GM15510 (cell line): Measurements from ENCODE around the gene MEGF10.

Experiments used
- POLR2A ChIP-seq: IDR thresholded peaks from 3 replicates; pipeline ENCODE4 v1.6.1; 2011; ENCODE audit warnings: borderline replicate concordance; ENCODE audit not compliant: insufficient read length; ENCODE audit errors: extremely low read depth

Gene MEGF10

GRCh38 chr5:127340606-127341005 is 50.0 kb downstream of the MEGF10 start:
- no peak for TF ChIP-seq POLR2A

- no peak for TF ChIP-seq POLR2A
These were observed 51.8 kb downstream of the MEGF10 start for GRCh38 chr5:127342364-127342763.

- no peak for TF ChIP-seq POLR2A
These were observed 52.7 kb downstream of the MEGF10 start for GRCh38 chr5:127343313-127343712.

GRCh38 chr5:127343866-127344265 is 53.3 kb downstream of the MEGF10 start:
- TF ChIP-seq POLR2A, result no peak

GRCh38 chr5:127344931-127345330 is 54.3 kb downstream of the MEGF10 start:
- no peak for TF ChIP-seq POLR2A

- TF ChIP-seq POLR2A, result no peak
These were observed 60.8 kb downstream of the MEGF10 start for GRCh38 chr5:127351418-127351817.

GRCh38 chr5:127352068-127352467 is 61.5 kb downstream of the MEGF10 start:
- TF ChIP-seq POLR2A, result no peak

- no peak for TF ChIP-seq POLR2A
These were observed 62.7 kb downstream of the MEGF10 start for GRCh38 chr5:127353327-127353726.

- no peak for TF ChIP-seq POLR2A
These were observed 63.2 kb downstream of the MEGF10 start for GRCh38 chr5:127353796-127354195.

GRCh38 chr5:127355337-127355736 is 64.7 kb downstream of the MEGF10 start:
- TF ChIP-seq POLR2A, result no peak

GRCh38 chr5:127358284-127358683 is 67.7 kb downstream of the MEGF10 start:
- no peak for TF ChIP-seq POLR2A

GRCh38 chr5:127358740-127359139 is 68.1 kb downstream of the MEGF10 start:
- TF ChIP-seq POLR2A, result no peak

- no peak for TF ChIP-seq POLR2A
These were observed 68.9 kb downstream of the MEGF10 start for GRCh38 chr5:127359502-127359901.

- TF ChIP-seq POLR2A, result no peak
These were observed 72.8 kb downstream of the MEGF10 start for GRCh38 chr5:127363403-127363802.

GRCh38 chr5:127367029-127367428 is 76.4 kb downstream of the MEGF10 start:
- no peak for TF ChIP-seq POLR2A

GRCh38 chr5:127367946-127368465 is 77.4 kb downstream of the MEGF10 start:
- no peak for TF ChIP-seq POLR2A

GRCh38 chr5:127369796-127370195 is 79.2 kb downstream of the MEGF10 start:
- no peak for TF ChIP-seq POLR2A

GRCh38 chr5:127370631-127371030 is 80.0 kb downstream of the MEGF10 start:
- no peak for TF ChIP-seq POLR2A

GRCh38 chr5:127373858-127374491 is 83.4 kb downstream of the MEGF10 start:
- TF ChIP-seq POLR2A, result no peak
